SK-N-SH (cell line): ENCODE data around the gene C3orf70. TPM values are rescaled to one million over a fixed set of nuclear protein-coding genes. Genes with fewer than 3 reads are reported as not detected.

Experiments used
- CTCF ChIA-PET: fragments of 300-600, 350-600 bp; formaldehyde crosslinking; extraction: SDS; loops from one replicate; lab custom pipeline; 2021; lab: Yijun Ruan, JAX
- POLR2A ChIA-PET: fragments of 350-600 bp; sonication (Branson Sonifier 250); formaldehyde crosslinking; extraction: SDS; loops from one replicate; lab custom pipeline; 2020; ENCODE audit warnings: antibody characterized with exemption, inconsistent platforms; lab: Yijun Ruan, JAX
- DNase-seq: peaks from one replicate; pipeline ENCODE4 v3.0.0; 2012
- H2AFZ ChIP-seq: fragments of 200-600 bp; sonication (generic); 2 replicates; pipeline ENCODE4 v1.8.1; 2016; ENCODE audit warnings: antibody characterized with exemption, mild to moderate bottlenecking, low read depth
- H3F3A ChIP-seq: fragments of 200-600 bp; sonication (generic); replicated peaks from 2 replicates; pipeline ENCODE3; 2016; ENCODE audit warnings: antibody characterized with exemption, mild to moderate bottlenecking; ENCODE audit not compliant: insufficient read depth
- H3K27ac ChIP-seq, 2 experiments: fragments of 200-500 bp in 1 of 2; fragments of 200-600 bp in 1 of 2; sonication (Bioruptor generic) in 1 of 2; sonication (generic), shearing (Covaris generic) in 1 of 2; 2 replicates each; pipeline versions ENCODE4 v1.5.1 to v1.6.1; 2014 to 2016; ENCODE audit warnings: low read depth in 2 of 2, inconsistent platforms in 1 of 2, low read length in 1 of 2, mild to moderate bottlenecking in 1 of 2, mixed read lengths in 1 of 2
- H3K27me3 ChIP-seq: fragments of 200-600 bp; sonication (generic), shearing (Covaris generic); 2 replicates; pipeline ENCODE4 v1.6.1; 2016; ENCODE audit warnings: mixed run types; ENCODE audit not compliant: insufficient read depth
- H3K36me3 ChIP-seq, 2 experiments: fragments of 200-500 bp in 1 of 2; fragments of 200-600 bp in 1 of 2; sonication (Bioruptor generic) in 1 of 2; sonication (generic) in 1 of 2; replicated peaks in 1 of 2; 2 replicates each; pipeline versions ENCODE3 to v1.5.1; 2014 to 2016; ENCODE audit warnings: low read length in 1 of 2, mild to moderate bottlenecking in 1 of 2; ENCODE audit not compliant: insufficient read depth in 2 of 2, control insufficient read depth in 1 of 2
- H3K4me1 ChIP-seq, 2 experiments: fragments of 200-500 bp in 1 of 2; fragments of 200-600 bp in 1 of 2; sonication (Bioruptor generic) in 1 of 2; sonication (generic), shearing (Covaris generic) in 1 of 2; 2 replicates each; pipeline versions ENCODE4 v1.5.1 to v1.6.1; 2014 to 2016; ENCODE audit warnings: low read depth in 1 of 2, low read length in 1 of 2, mixed run types in 1 of 2; ENCODE audit not compliant: insufficient read depth in 2 of 2, control insufficient read depth in 1 of 2
- H3K4me2 ChIP-seq: fragments of 200-600 bp; sonication (generic), shearing (Covaris generic); 2 replicates; pipeline ENCODE4 v1.6.1; 2017; ENCODE audit warnings: mixed run types
- H3K4me3 ChIP-seq, 2 experiments: fragments of 200-500 bp in 1 of 2; fragments of 200-600 bp in 1 of 2; sonication (Bioruptor generic) in 1 of 2; sonication (generic), shearing (Covaris generic) in 1 of 2; 2 replicates each; pipeline versions ENCODE4 v1.5.1 to v1.8.1; 2014 to 2016; ENCODE audit warnings: low read depth in 2 of 2, inconsistent platforms in 1 of 2, low read length in 1 of 2, mild to moderate bottlenecking in 1 of 2, mixed read lengths in 1 of 2, moderate library complexity in 1 of 2
- H3K79me2 ChIP-seq: fragments of 200-600 bp; sonication (generic); 2 replicates; pipeline ENCODE4 v1.8.1; 2017; ENCODE audit warnings: mild to moderate bottlenecking; ENCODE audit not compliant: insufficient read depth
- H3K9ac ChIP-seq: fragments of 200-600 bp; sonication (generic); 2 replicates; pipeline ENCODE4 v1.6.1; 2017; ENCODE audit warnings: mixed run types
- H3K9me2 ChIP-seq: fragments of 200-600 bp; sonication (generic); 2 replicates; pipeline ENCODE4 v1.6.1; 2017; ENCODE audit warnings: mixed run types
- H3K9me3 ChIP-seq: fragments of 200-600 bp; sonication (generic); 2 replicates; pipeline ENCODE4 v1.6.1; 2017; ENCODE audit warnings: mixed run types, mild to moderate bottlenecking, moderate library complexity
- H4K20me1 ChIP-seq: fragments of 200-600 bp; sonication (generic); 2 replicates; pipeline ENCODE4 v1.6.1; 2017; ENCODE audit warnings: mild to moderate bottlenecking, mixed run types; ENCODE audit not compliant: insufficient read depth
- CHD2 ChIP-seq: fragments of 150-350 bp; IDR thresholded peaks from 2 replicates; pipeline ENCODE4 v1.6.1; 2018; ENCODE audit warnings: low read length; ENCODE audit not compliant: partially characterized antibody
- ELF1 ChIP-seq: IDR thresholded peaks from 2 replicates; pipeline ENCODE4 v1.4.0; 2012
- EP300 ChIP-seq, 2 experiments: IDR thresholded peaks; 2 replicates each; pipeline versions ENCODE4 v1.4.0 to v1.6.1; 2012; ENCODE audit warnings: borderline replicate concordance in 1 of 2, low read depth in 1 of 2, low read length in 1 of 2
- EZH2phosphoT487 ChIP-seq: fragments of 200-600 bp; sonication (generic); IDR thresholded peaks from 2 replicates; pipeline ENCODE4 v1.6.1; 2017; ENCODE audit warnings: low read depth, mixed run types, mild to moderate bottlenecking, antibody characterized with exemption, moderate library complexity, borderline replicate concordance
- MXI1 ChIP-seq: IDR thresholded peaks from 2 replicates; pipeline ENCODE4 v1.6.1; 2012; ENCODE audit warnings: mild to moderate bottlenecking, low read depth, low read length, improper control_type of control experiment
- NFIC ChIP-seq: IDR thresholded peaks from 2 replicates; pipeline ENCODE4 v1.4.0; 2012; ENCODE audit warnings: borderline replicate concordance
- PBX3 ChIP-seq: IDR thresholded peaks from 2 replicates; pipeline ENCODE4; 2012
- POLR2AphosphoS5 ChIP-seq: IDR thresholded peaks from 2 replicates; pipeline ENCODE4 v1.6.1; 2012; ENCODE audit warnings: low read depth, low read length
- RAD21 ChIP-seq: IDR thresholded peaks from 2 replicates; pipeline ENCODE4 v1.6.1; 2012; ENCODE audit warnings: mild to moderate bottlenecking, low read length
- REST ChIP-seq: IDR thresholded peaks from 2 replicates; pipeline ENCODE4 v1.6.1; 2012; ENCODE audit warnings: mild to moderate bottlenecking, low read depth, low read length, moderate library complexity
- TCF12 ChIP-seq: IDR thresholded peaks from 2 replicates; pipeline ENCODE4 v1.4.0; 2012
- TEAD4 ChIP-seq: IDR thresholded peaks from 2 replicates; pipeline ENCODE4 v1.4.0; 2012; ENCODE audit warnings: mild to moderate bottlenecking, borderline replicate concordance; ENCODE audit not compliant: insufficient read depth
- USF2 ChIP-seq: fragments of 150-350 bp; IDR thresholded peaks from 2 replicates; pipeline ENCODE4 v1.6.1; 2017; ENCODE audit warnings: antibody characterized with exemption, low read length, low read depth, borderline replicate concordance
- YY1 ChIP-seq: IDR thresholded peaks from 2 replicates; pipeline ENCODE4 v1.4.0; 2012; ENCODE audit warnings: low read depth, mild to moderate bottlenecking
- ZBTB33 ChIP-seq: IDR thresholded peaks from 2 replicates; pipeline ENCODE4 v1.4.0; 2012; ENCODE audit warnings: low read depth, borderline replicate concordance
- WGBS: methylation state at CpG from one replicate; pipeline ENCODE4 v1.1.6; 2017; ENCODE audit warnings: low lambda C conversion rate; 5-methylcytosine and 5-hydroxymethylcytosine counted together
- polyA plus RNA-seq, 3 experiments: library from polyadenylated mRNA; depleted of rRNA; stranded (reverse); fragments of >200 nt; gene quantifications; 2 replicates each; pipeline ENCODE4 v1.2.3, GENCODE V29; 2012

The C3orf70 gene
- polyA plus RNA-seq, 1 of the 3 experiments (the other 2 are of a cell fraction): under 0.01 TPM

- CTCF ChIA-PET: no interaction called here
- Histone ChIP-seq H3K27me3 (no peaks in the 10 kb centered on the region; the same call in 1 of the 2 replicates), H3K4me2 (no peak overlapping the region), H3K79me2 (no peaks in the 10 kb centered on the region)
- DNase-seq: no peak
- no peak for TF ChIP-seq ELF1
- TF ChIP-seq, all 33 proteins: peak for 0
- Histone ChIP-seq H3K27ac (no peak overlapping the region), H3K9ac (no peak overlapping the region), H3K36me3 (no peaks in the 10 kb centered on the region), H3F3A (no peaks in the 10 kb centered on the region), H3K9me3 (no peaks in the 10 kb centered on the region), H3K9me2 (no peaks in the 10 kb centered on the region), H2AFZ (no peak overlapping the region), H3K4me1 (no peaks in the 10 kb centered on the region), H3K4me3 (no peak overlapping the region), H4K20me1 (no peaks in the 10 kb centered on the region)
- POLR2A ChIA-PET: no interaction called here
- WGBS: 53% methylated on average over 1 of the region's 1 CpG
Measured at GRCh38 chr3:185137821-185138220, 15.0 kb downstream of the C3orf70 start.

- Histone ChIP-seq H3K79me2 (no peaks in the 10 kb centered on the region), H3K4me2 (no peak overlapping the region), H3K9ac (no peak overlapping the region), H4K20me1 (no peaks in the 10 kb centered on the region), H3F3A (no peaks in the 10 kb centered on the region), H3K9me2 (no peaks in the 10 kb centered on the region), H3K4me1 (no peaks in the 10 kb centered on the region), H3K36me3 (no peaks in the 10 kb centered on the region), H3K27ac (no peak overlapping the region), H3K9me3 (no peaks in the 10 kb centered on the region), H3K27me3 (no peaks in the 10 kb centered on the region; the same call in 1 of the 2 replicates), H3K4me3 (no peak overlapping the region), H2AFZ (no peak overlapping the region)
- TF ChIP-seq EZH2phosphoT487 (no peak), USF2 (no peak), REST (no peak), PBX3 (no peak), MXI1 (no peak), RAD21 (no peak), EP300 (IDR thresholded peaks at IDR 0.05; ENCODE audit: borderline replicate concordance in 1 of 2, low read depth in 1 of 2, low read length in 1 of 2) (no peak), CHD2 (no peak), ZBTB33 (no peak), ELF1 (no peak), TEAD4 (no peak), POLR2AphosphoS5 (no peak), NFIC (no peak), YY1 (no peak), TCF12 (no peak)
- POLR2A ChIA-PET: no interaction called here
- CTCF ChIA-PET: no interaction called here
- no peak for DNase-seq
Measured at GRCh38 chr3:185134509-185134908, 18.4 kb downstream of the C3orf70 start.
